IMR-90 (cell line): Measurements from ENCODE around the gene ABLIM3. TPM values are rescaled to one million over a fixed set of nuclear protein-coding genes. Genes with fewer than 3 reads are reported as not detected.
A peak's percentile ranks its signal among the peaks of the same experiment; 100 is the strongest.

Experiments used
- MXI1 ChIP-seq: IDR thresholded peaks from 2 replicates; pipeline ENCODE4 v1.6.1; 2012; ENCODE audit warnings: low read depth, mild to moderate bottlenecking, low read length, moderate library complexity, borderline replicate concordance
- NFE2L2 ChIP-seq: fragments of 150-350 bp; IDR thresholded peaks from 2 replicates; pipeline ENCODE4 v1.6.1; 2016; ENCODE audit warnings: low read depth, mild to moderate bottlenecking, low read length
- POLR2A ChIP-seq: IDR thresholded peaks from 2 replicates; pipeline ENCODE4 v1.6.1; 2012; ENCODE audit warnings: mild to moderate bottlenecking, low read depth, low read length
- polyA plus RNA-seq, 3 experiments: library from polyadenylated mRNA; depleted of rRNA; stranded (reverse); fragments of >200 nt; gene quantifications; 2 replicates each; pipeline ENCODE4 v1.2.3, GENCODE V29; 2012; ENCODE audit warnings: low replicate concordance in 1 of 3
- total RNA-seq: library from RNA; depleted of rRNA; stranded (reverse); fragments of >200 nt; gene quantifications from 2 replicates; pipeline ENCODE4 v1.2.3, GENCODE V29; 2012
- TF ChIP-seq, protein P1 (sequence below): conservative IDR thresholded peaks from 2 replicates; pipeline ENCODE4 v1.5.1; 2012; ENCODE audit warnings: mild to moderate bottlenecking, low read depth, low read length, improper control_type of control experiment

Gene ABLIM3
- total and polyA plus RNA-seq, 2 of the 4 experiments (the other 2 are of a cell fraction): 33.3 to 69.9 TPM

- TF ChIP-seq, protein P1, sequence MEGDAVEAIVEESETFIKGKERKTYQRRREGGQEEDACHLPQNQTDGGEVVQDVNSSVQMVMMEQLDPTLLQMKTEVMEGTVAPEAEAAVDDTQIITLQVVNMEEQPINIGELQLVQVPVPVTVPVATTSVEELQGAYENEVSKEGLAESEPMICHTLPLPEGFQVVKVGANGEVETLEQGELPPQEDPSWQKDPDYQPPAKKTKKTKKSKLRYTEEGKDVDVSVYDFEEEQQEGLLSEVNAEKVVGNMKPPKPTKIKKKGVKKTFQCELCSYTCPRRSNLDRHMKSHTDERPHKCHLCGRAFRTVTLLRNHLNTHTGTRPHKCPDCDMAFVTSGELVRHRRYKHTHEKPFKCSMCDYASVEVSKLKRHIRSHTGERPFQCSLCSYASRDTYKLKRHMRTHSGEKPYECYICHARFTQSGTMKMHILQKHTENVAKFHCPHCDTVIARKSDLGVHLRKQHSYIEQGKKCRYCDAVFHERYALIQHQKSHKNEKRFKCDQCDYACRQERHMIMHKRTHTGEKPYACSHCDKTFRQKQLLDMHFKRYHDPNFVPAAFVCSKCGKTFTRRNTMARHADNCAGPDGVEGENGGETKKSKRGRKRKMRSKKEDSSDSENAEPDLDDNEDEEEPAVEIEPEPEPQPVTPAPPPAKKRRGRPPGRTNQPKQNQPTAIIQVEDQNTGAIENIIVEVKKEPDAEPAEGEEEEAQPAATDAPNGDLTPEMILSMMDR: no peak
- TF ChIP-seq NFE2L2 (no peak), MXI1 (0 out of 2 replicates have a peak, but pooled peaks have one; percentile 10), POLR2A (peak; percentile 11; the same call in 1 of the 2 replicates)
These were observed 911 bp downstream of the ABLIM3 start (continued) for GRCh38 chr5:149141957-149142851.
